Measurements from ENCODE around the gene ANXA8L1.
"Not testable (repeated sequence)": the region's sequence is repeated elsewhere in the genome, so short reads cannot be mapped to it uniquely, and the experiment has no call there.

ANXA8L1 gene

GRCh38 chr10:46397767-46398166 is 22.2 kb downstream of the ANXA8L1 start:
- not testable (repeated sequence) for DNase-seq (ENCODE audit: low read depth)

GRCh38 chr10:46398212-46398886 is 22.8 kb downstream of the ANXA8L1 start:
- DNase-seq (ENCODE audit: low read depth) = peak; percentile 5

- DNase-seq (ENCODE audit: low read depth) = not testable (repeated sequence)
These were observed 34.0 kb downstream of the ANXA8L1 start for GRCh38 chr10:46409556-46409955.

GRCh38 chr10:46411123-46411522 is 35.5 kb downstream of the ANXA8L1 start:
- not testable (repeated sequence) for DNase-seq (ENCODE audit: low read depth)

GRCh38 chr10:46412665-46413064 is 37.1 kb downstream of the ANXA8L1 start:
- DNase-seq (ENCODE audit: low read depth) = not testable (repeated sequence)

- DNase-seq (ENCODE audit: low read depth) = not testable (repeated sequence)
These were observed 39.7 kb downstream of the ANXA8L1 start for GRCh38 chr10:46415291-46415690.

DNA sequence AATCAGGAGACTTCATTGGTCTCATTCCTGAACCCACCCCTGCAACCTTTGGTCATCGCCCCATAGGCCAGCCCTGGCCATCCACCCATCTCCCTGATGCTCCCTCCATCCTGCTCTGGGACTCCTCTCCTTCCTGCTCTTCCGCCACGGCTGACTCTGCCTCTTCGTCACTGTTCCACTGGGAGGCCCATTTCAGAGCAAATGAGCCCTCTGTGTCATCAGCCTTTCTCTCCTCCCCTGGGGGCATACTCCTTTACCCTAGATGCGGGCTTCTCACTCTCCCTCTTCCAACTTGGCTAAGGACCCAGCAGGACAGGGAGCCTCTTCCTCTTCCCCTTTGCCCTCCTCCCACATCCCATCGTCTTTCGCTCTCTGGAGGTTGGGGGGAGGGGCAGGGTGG is 42.7 kb downstream of the ANXA8L1 start:
- not testable (repeated sequence) for DNase-seq (ENCODE audit: low read depth)

DNA sequence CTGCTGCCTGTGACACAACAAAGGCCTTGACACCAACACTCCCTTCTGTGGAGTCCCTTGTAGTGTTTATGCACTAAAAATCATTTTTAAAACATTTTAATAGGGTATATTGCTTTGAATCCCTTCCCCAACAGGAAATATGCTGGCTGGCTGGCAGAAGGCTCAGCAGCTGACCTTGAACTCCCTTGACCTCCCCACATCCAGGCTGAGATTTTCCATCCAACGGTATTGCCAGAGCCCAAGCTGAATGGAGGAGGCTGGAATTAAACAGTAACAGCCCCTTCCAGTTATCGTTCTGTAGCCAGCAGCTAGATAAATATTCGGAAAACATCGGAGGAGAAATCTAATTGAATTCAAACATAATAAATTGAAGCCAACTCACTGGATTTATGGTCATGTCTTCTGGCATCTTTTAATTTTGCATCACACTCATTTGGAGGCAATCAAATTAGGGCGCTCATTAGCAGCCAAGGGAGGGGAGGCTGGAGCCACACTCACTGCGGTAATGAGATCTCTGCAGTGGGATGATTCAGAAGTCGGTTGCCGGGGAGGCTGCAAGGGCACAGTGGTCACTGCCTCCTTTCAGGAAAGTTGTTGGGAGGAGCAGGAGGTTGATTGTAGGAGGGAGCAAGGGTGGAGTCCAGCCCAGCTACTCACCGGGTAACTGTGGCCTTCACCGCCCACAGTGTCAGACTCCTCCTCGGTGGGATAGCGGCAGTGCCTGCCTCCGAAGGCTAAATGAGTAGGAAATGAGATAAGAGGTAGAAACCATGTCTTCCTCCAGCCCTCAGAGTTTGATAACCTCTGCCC is 44.2 kb downstream of the ANXA8L1 start:
- not testable (repeated sequence) for DNase-seq (ENCODE audit: low read depth)

DNA sequence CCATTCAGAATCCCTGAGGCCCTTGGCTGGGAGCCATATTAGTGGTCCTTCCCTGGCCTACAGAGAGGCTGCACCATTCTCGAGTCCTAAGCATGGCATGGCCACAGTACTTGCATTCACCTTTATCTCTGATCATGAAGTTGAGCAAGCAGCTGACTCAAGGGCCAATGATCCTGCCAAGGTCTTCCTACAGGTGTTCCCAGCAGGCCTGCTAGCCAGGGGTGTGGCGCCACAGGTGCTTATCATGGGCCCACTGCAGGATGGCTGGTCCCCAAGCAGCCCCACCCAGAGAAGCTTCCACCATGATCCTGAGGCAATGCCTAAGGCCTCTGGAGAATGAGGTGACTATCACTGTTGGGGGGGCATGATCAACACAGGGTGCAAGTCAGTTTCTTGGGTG is 48.0 kb downstream of the ANXA8L1 start:
- DNase-seq (ENCODE audit: low read depth) = not testable (repeated sequence)

- DNase-seq (ENCODE audit: low read depth) = not testable (repeated sequence)
These were observed 65.4 kb downstream of the ANXA8L1 start for GRCh38 chr10:46440942-46441341.
